Activated T-cell treated with anti-CD3 and anti-CD28 coated beads for 48 hours (primary cell): Measurements from ENCODE around the gene FEZ2.

Experiments
- DNase-seq: peaks from one replicate; pipeline ENCODE4 v3.0.0-alpha.2; 2020; ENCODE audit warnings: low read depth

The FEZ2 gene

GRCh38 chr2:36528766-36529392 is 69.1 kb downstream of the FEZ2 start:
- DNase-seq = no peak

GRCh38 chr2:36528274-36528673 is 69.7 kb downstream of the FEZ2 start:
- no peak for DNase-seq

GRCh38 chr2:36526226-36526625 is 71.7 kb downstream of the FEZ2 start:
- DNase-seq = no peak

- DNase-seq = no peak
These were observed 72.7 kb downstream of the FEZ2 start for GRCh38 chr2:36525245-36525644.

- no peak for DNase-seq
These were observed 74.8 kb downstream of the FEZ2 start for GRCh38 chr2:36523153-36523552.

GRCh38 chr2:36520431-36520830 is 77.5 kb downstream of the FEZ2 start:
- no peak for DNase-seq

GRCh38 chr2:36516136-36516870 is 81.7 kb downstream of the FEZ2 start:
- no peak for DNase-seq

- no peak for DNase-seq
These were observed 82.4 kb downstream of the FEZ2 start for GRCh38 chr2:36515538-36515937.

- no peak for DNase-seq
These were observed 84.3 kb downstream of the FEZ2 start for GRCh38 chr2:36513661-36514060.

GRCh38 chr2:36512705-36513104 is 85.3 kb downstream of the FEZ2 start:
- DNase-seq = no peak

- no peak for DNase-seq
These were observed 85.9 kb downstream of the FEZ2 start for GRCh38 chr2:36511858-36512603.

GRCh38 chr2:36509075-36509474 is 88.9 kb downstream of the FEZ2 start:
- DNase-seq = no peak

- peak; percentile 6 for DNase-seq
These were observed 90.6 kb downstream of the FEZ2 start for GRCh38 chr2:36507408-36507812.
